GM12878 (cell line): ENCODE measurements around the gene UACA. TPM values are rescaled to one million over a fixed set of nuclear protein-coding genes. Genes with fewer than 3 reads are reported as not detected.

Experiments used
- ATAC-seq: fragments of 200-7000 bp; cut with Tn5 transposase; 3 replicates; pipeline ENCODE4 v1.9.1; 2020; ENCODE audit warnings: mild to moderate bottlenecking, moderate library complexity
- BruUV-seq: library from RNA; stranded (reverse); fragments of 400-500 nt; replicated peaks from 2 replicates; lab custom pipeline; 2021; lab: Mats Ljungman, UMichigan
- CTCF ChIA-PET: fragments of 300-600 bp; sonication (Branson Sonifier 250); formaldehyde crosslinking; extraction: SDS; loops from one replicate; lab custom pipeline; 2021; ENCODE audit warnings: inconsistent platforms; lab: Yijun Ruan, JAX
- POLR2A ChIA-PET: fragments of 350-600 bp; formaldehyde crosslinking; extraction: SDS; loops from one replicate; lab custom pipeline; 2021; ENCODE audit warnings: inconsistent platforms; lab: Charles Lee
- RAD21 ChIA-PET: fragments of 300-600 bp; sonication (Branson Sonifier 250); formaldehyde crosslinking; loops from one replicate; lab custom pipeline; 2023; ENCODE audit warnings: antibody characterized with exemption; ENCODE audit not compliant: unreplicated experiment; lab: Charles Lee
- SMC1A ChIA-PET: fragments of 300-600 bp; sonication (Branson Sonifier 250); formaldehyde crosslinking; loops from one replicate; lab custom pipeline; 2023; ENCODE audit not compliant: unreplicated experiment, uncharacterized antibody; lab: Charles Lee
- DNase-seq: peaks from one replicate; pipeline ENCODE4 v3.0.0-alpha.2; 2011; ENCODE audit warnings: low read depth, low spot score
- FAIRE-seq: peaks from 3 replicates; lab custom pipeline; 2011; peaks lifted over from hg19 to GRCh38; lab: Jason Lieb, UNC
- H2AFZ ChIP-seq: 2 replicates; pipeline ENCODE4 v1.6.0; 2011; ENCODE audit warnings: low read depth, low read length, control low read depth; ENCODE audit not compliant: control insufficient read depth
- H3K27ac ChIP-seq: 2 replicates; pipeline ENCODE4 v1.5.1; 2011; ENCODE audit warnings: control low read depth; ENCODE audit not compliant: control insufficient read depth, insufficient read depth
- H3K27me3 ChIP-seq, 2 experiments: replicated peaks in 1 of 2; 2 replicates each; pipeline versions ENCODE4 v1.6.0 to v1.6.1; 2011; ENCODE audit warnings: low read length in 1 of 2; ENCODE audit not compliant: control insufficient read depth in 2 of 2, insufficient read depth in 2 of 2
- H3K36me3 ChIP-seq, 2 experiments: 2 replicates each; pipeline ENCODE4 v1.5.1; 2011; ENCODE audit warnings: low read length in 1 of 2; ENCODE audit not compliant: control insufficient read depth in 2 of 2, insufficient read depth in 2 of 2
- H3K4me1 ChIP-seq: 2 replicates; pipeline ENCODE4 v1.6.1; 2011; ENCODE audit warnings: mild to moderate bottlenecking, low read length, moderate library complexity, mixed read lengths; ENCODE audit not compliant: control insufficient read depth, insufficient read depth
- H3K4me2 ChIP-seq: 2 replicates; pipeline ENCODE4 v1.6.0; 2011; ENCODE audit warnings: control low read depth; ENCODE audit not compliant: control insufficient read depth, insufficient read depth
- H3K4me3 ChIP-seq: fragments of 200-600 bp; sonication (generic); 2 replicates; pipeline ENCODE4 v1.5.1; 2016
- H3K79me2 ChIP-seq: 2 replicates; pipeline ENCODE4 v1.6.0; 2011; ENCODE audit warnings: low read length; ENCODE audit not compliant: control insufficient read depth, insufficient read depth
- H3K9ac ChIP-seq: 2 replicates; pipeline ENCODE4 v1.8.0; 2011; ENCODE audit warnings: low read length, control low read depth, mixed read lengths; ENCODE audit not compliant: control insufficient read depth, insufficient read depth
- H3K9me3 ChIP-seq: replicated peaks from 3 replicates; pipeline ENCODE4 v1.5.1; 2011; ENCODE audit warnings: mild to moderate bottlenecking, low read length; ENCODE audit not compliant: control insufficient read depth, insufficient read depth
- H4K20me1 ChIP-seq: 2 replicates; pipeline ENCODE4 v1.6.0; 2011; ENCODE audit not compliant: control insufficient read depth, insufficient read depth
- BRCA1 ChIP-seq: IDR thresholded peaks from 2 replicates; pipeline ENCODE4 v1.6.1; 2011; ENCODE audit warnings: low read depth, low read length, improper control_type of control experiment
- EP300 ChIP-seq, 2 experiments: fragments of 150-350 bp in 1 of 2; IDR thresholded peaks; 2 replicates each; pipeline ENCODE4 v1.6.1; 2011 to 2012; ENCODE audit warnings: low read depth in 2 of 2, low read length in 2 of 2, borderline replicate concordance in 1 of 2, improper control_type of control experiment in 1 of 2, inconsistent platforms in 1 of 2; ENCODE audit not compliant: control insufficient read depth in 1 of 2
- IKZF2 ChIP-seq, 2 experiments: fragments of 450-650 bp; IDR thresholded peaks; 2 replicates each; pipeline ENCODE4 v1.6.1; 2017; ENCODE audit warnings: mild to moderate bottlenecking in 2 of 2, moderate library complexity in 2 of 2
- KAT2A ChIP-seq: conservative IDR thresholded peaks from 2 replicates; pipeline ENCODE4 v1.6.1; 2011; ENCODE audit warnings: low read depth, low read length; ENCODE audit not compliant: control insufficient read depth
- NR2C1 ChIP-seq: fragments of 450-650 bp; IDR thresholded peaks from 2 replicates; pipeline ENCODE4 v1.6.1; 2017; ENCODE audit warnings: antibody characterized with exemption, mild to moderate bottlenecking, moderate library complexity
- NR2F1 ChIP-seq: fragments of 450-650 bp; conservative IDR thresholded peaks from 2 replicates; pipeline ENCODE4 v1.6.1; 2017; ENCODE audit warnings: mild to moderate bottlenecking
- POLR2A ChIP-seq: IDR thresholded peaks from 2 replicates; pipeline ENCODE4 v1.6.1; 2011; ENCODE audit warnings: low read depth, mild to moderate bottlenecking, low read length
- RB1 ChIP-seq: fragments of 450-650 bp; formaldehyde crosslinking; IDR thresholded peaks from 2 replicates; pipeline ENCODE4 v1.6.1; 2017; ENCODE audit warnings: mild to moderate bottlenecking, borderline replicate concordance
- WGBS: methylation state at CpG from one replicate; pipeline ENCODE4 v1.1.6; 2016; ENCODE audit warnings: low lambda C conversion rate; ENCODE audit not compliant: insufficient replicate concordance, insufficient coverage; ENCODE audit errors: missing lambda C conversion rate; 5-methylcytosine and 5-hydroxymethylcytosine counted together
- in situ Hi-C: fragments of 300-500 bp; cut with MboI; formaldehyde crosslinking; loops from 9 replicates; pipeline ENCODE4 v1.14.3; 2018; ENCODE audit warnings: mixed read lengths
- intact Hi-C: fragments of 100-400 bp; cut with micrococcal nuclease; formaldehyde crosslinking; loops from one replicate; pipeline ENCODE4 v1.14.2; 2022; ENCODE audit not compliant: unreplicated experiment
- polyA plus RNA-seq, 11 experiments: library from polyadenylated mRNA; depleted of rRNA in 4 of 11; unstranded in 6 of 11; stranded (reverse) in 5 of 11; fragments of >200 nt; fragmentation: Nextera tagmentation in 4 of 11; fragmentation: Illumina TruSeq in 1 of 11; extraction: Ambion mirVana in 4 of 11; extraction: Trizol in 1 of 11; gene quantifications; 1 replicate in 1 of 11; 2 replicates in 10 of 11; pipeline versions ENCODE4 v1.2.1 to v1.2.3, GENCODE V29; 2011 to 2016; ENCODE audit warnings: inconsistent platforms in 2 of 11, missing spikeins in 2 of 11, low read depth in 1 of 11
- total RNA-seq, 4 experiments: library from RNA; depleted of rRNA in 3 of 4; stranded (reverse); fragments of >200 nt in 3 of 4; fragmentation: Illumina TruSeq in 1 of 4; extraction: Trizol in 1 of 4; gene quantifications; 2 replicates each; pipeline versions ENCODE4 v1.2.1 to v1.2.3, GENCODE V29; 2013 to 2021
- TF ChIP-seq, protein P1 (sequence below): IDR thresholded peaks from 2 replicates; pipeline ENCODE4 v1.6.1; 2011; ENCODE audit warnings: mild to moderate bottlenecking, low read depth, low read length, moderate library complexity; ENCODE audit not compliant: insufficient replicate concordance

UACA gene
- total and polyA plus RNA-seq, 10 of the 15 experiments (the other 5 are each of a cell fraction or from before 2014, with no cell fraction given), result 0.30 to 4.0 (median 2.0) TPM

GRCh38 chr15:70799667-70800450 is 36.5 kb upstream of the UACA start (continued):
- TF ChIP-seq POLR2A (no peak), KAT2A (no peak), IKZF2 (IDR thresholded peaks at IDR 0.05) (no peak), BRCA1 (no peak)

- POLR2A ChIA-PET, result no interaction called here
- TF ChIP-seq NR2C1 (no peak), EP300 (IDR thresholded peaks at IDR 0.05; ENCODE audit: borderline replicate concordance in 1 of 2, control insufficient read depth in 1 of 2, low read depth in 2 of 2, low read length in 2 of 2) (no peak), RB1 (no peak), NR2F1 (no peak)
- TF ChIP-seq, protein P1, sequence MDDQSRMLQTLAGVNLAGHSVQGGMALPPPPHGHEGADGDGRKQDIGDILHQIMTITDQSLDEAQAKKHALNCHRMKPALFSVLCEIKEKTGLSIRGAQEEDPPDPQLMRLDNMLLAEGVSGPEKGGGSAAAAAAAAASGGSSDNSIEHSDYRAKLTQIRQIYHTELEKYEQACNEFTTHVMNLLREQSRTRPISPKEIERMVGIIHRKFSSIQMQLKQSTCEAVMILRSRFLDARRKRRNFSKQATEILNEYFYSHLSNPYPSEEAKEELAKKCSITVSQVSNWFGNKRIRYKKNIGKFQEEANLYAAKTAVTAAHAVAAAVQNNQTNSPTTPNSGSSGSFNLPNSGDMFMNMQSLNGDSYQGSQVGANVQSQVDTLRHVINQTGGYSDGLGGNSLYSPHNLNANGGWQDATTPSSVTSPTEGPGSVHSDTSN, result no peak
- TF ChIP-seq, all 136 proteins: peak for 0
- Histone ChIP-seq H3K4me1 (no peaks in the 10 kb centered on the region), H4K20me1 (no peaks in the 10 kb centered on the region), H3K9ac (no peak overlapping the region), H3K4me3 (no peak overlapping the region), H3K27ac (no peak overlapping the region), H3K9me3 (no peaks in the 10 kb centered on the region), H3K27me3 (peaks cover 0 to 5% of the 10 kb centered on the region in 2 experiments; a peak in 1 of 4 replicates), H3K79me2 (no peaks in the 10 kb centered on the region), H3K36me3 (no peaks in the 10 kb centered on the region), H2AFZ (no peak overlapping the region), H3K4me2 (no peak overlapping the region)
- ChIA-PET SMC1A (no interaction called here), CTCF (no interaction called here), RAD21 (no interaction called here)
- WGBS, result 26% methylated on average over 5 of the region's 5 CpGs
- no peak for FAIRE-seq
- no peak for ATAC-seq
- DNase-seq, result no peak
- in situ Hi-C loops, result no loop called here
- intact Hi-C loops, result no loop called here
- BruUV-seq, result no TSS peak
These were observed 34.1 kb upstream of the UACA start for GRCh38 chr15:70797464-70797863.
